ENCODE data around the gene MKNK1. TPM values are rescaled to one million over a fixed set of nuclear protein-coding genes. Genes with fewer than 3 reads are reported as not detected.

Gene MKNK1
- polyA plus RNA-seq, 4 donors = 16.9 to 43.3 (median 29.4) TPM

DNA sequence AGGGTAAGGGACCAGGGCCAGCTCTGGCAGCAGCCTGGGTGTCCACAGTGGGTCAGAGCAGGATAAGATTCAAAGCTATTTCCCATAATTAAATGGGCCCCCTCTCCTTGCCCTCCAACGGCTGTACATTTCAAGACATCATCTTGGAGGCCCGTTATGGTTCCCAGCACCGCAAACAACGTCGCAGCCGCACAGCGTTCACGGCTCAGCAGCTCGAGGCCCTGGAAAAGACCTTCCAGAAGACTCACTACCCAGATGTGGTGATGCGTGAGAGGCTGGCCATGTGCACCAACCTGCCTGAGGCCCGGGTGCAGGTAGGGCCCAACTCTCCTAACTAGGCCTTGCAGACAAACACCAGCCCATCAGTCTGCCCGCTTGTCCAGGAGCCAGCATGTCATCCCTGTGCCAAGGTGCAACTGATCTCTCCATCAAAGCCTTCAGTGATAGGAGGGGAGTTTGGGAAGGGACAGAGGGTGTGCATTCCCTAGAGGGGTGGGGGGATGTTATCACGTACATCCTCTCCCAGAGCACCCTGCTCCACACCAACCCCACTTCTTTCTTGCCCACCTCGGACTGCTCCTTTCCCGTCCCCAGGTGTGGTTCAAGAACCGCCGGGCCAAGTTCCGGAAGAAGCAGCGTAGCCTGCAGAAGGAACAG is 93.6 kb downstream of the MKNK1 start:
- DNase-seq (ENCODE audit: low read depth in 4 of 4, low spot score in 2 of 4) = no peak

DNA sequence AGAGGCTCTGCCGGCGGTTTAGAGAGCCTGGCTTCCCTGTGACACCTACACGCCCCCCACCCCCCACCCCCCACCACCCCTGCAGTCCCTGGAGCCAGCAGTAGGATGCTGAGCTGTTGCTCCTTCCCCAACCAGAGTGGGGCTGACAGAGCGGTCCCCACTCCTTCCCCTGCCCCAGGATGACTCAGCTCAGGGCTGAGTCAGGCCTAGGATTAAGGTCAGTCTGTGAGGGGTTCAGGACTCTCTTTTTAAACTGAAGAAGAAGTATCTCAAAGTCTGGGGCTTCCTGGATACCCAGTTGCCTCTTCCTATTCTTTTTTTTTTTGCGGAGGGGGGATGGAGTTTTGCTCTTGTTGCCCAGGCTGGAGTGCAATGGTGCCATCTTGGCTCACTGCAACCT is 95.3 kb downstream of the MKNK1 start:
- no peak for DNase-seq (ENCODE audit: low read depth in 4 of 4, low spot score in 2 of 4)

Other genes with a start within 250 kb of the MKNK1 start
- 10 to 100 TPM; 16.9 to 31.8 (median 26.7) TPM for gene FAAH, start 210.0 kb downstream of the MKNK1 start, polyA plus RNA-seq (ENCODE audit: insufficient read length in 4 of 4)
- gene DMBX1, start 114.4 kb downstream of the MKNK1 start, polyA plus RNA-seq (ENCODE audit: insufficient read length in 4 of 4) = under 1 TPM in 1 of 4 donors, not detected in 3; 0.09 TPM
- not detected for gene KNCN, start 52.6 kb downstream of the MKNK1 start, polyA plus RNA-seq (ENCODE audit: insufficient read length in 4 of 4)
- gene MOB3C, start 12.5 kb upstream of the MKNK1 start, polyA plus RNA-seq (ENCODE audit: insufficient read length in 4 of 4) = 10 to 100 TPM; 10.5 to 13.9 (median 12.5) TPM
- gene ATPAF1, start 64.1 kb upstream of the MKNK1 start, polyA plus RNA-seq (ENCODE audit: insufficient read length in 4 of 4) = 100 to 1,000 TPM in 2 of 4 donors, 10 to 100 TPM in 2; 81.7 to 119 (median 96.8) TPM
- under 1 TPM; 0.22 to 0.54 (median 0.36) TPM for gene TEX38, start 67.6 kb upstream of the MKNK1 start, polyA plus RNA-seq (ENCODE audit: insufficient read length in 4 of 4)
- gene EFCAB14, start 114.8 kb upstream of the MKNK1 start, polyA plus RNA-seq (ENCODE audit: insufficient read length in 4 of 4) = 100 to 1,000 TPM in 1 of 4 donors, 10 to 100 TPM in 3; 90.6 to 109 (median 93.7) TPM
- gene CYP4B1, start 194.8 kb upstream of the MKNK1 start, polyA plus RNA-seq (ENCODE audit: insufficient read length in 4 of 4) = 1 to 10 TPM; 1.4 to 2.9 (median 2.1) TPM